Activated T-cell treated with anti-CD3 and anti-CD28 coated beads, Interleukin-2, amount 50 U/mL, for 4 hours (primary cell): ENCODE measurements around the gene ZSWIM3. TPM values are rescaled to one million over a fixed set of nuclear protein-coding genes. Genes with fewer than 3 reads are reported as not detected.
"Not testable (repeated sequence)": the region's sequence is repeated elsewhere in the genome, so short reads cannot be mapped to it uniquely, and the experiment has no call there.

Experiments
- ATAC-seq, 2 donors: fragments of 200-7000 bp; cut with Tn5 transposase; one replicate each; pipeline ENCODE4 v1.10.0; 2021
- DNase-seq: peaks from one replicate; pipeline ENCODE4 v3.0.0-alpha.2; 2020
- H3K27me3 Mint-ChIP-seq: one replicate; pipeline ENCODE4 v1.8.0; 2021; ENCODE audit warnings: low read depth, mixed read lengths
- H3K36me3 Mint-ChIP-seq: one replicate; pipeline ENCODE4 v1.8.0; 2022; ENCODE audit warnings: mixed read lengths; ENCODE audit not compliant: insufficient read depth
- H3K4me1 Mint-ChIP-seq: one replicate; pipeline ENCODE4 v1.8.0; 2021; ENCODE audit warnings: low read depth, mixed read lengths
- H3K4me3 Mint-ChIP-seq: one replicate; pipeline ENCODE4 v1.8.0; 2021; ENCODE audit warnings: mild to moderate bottlenecking, moderate library complexity, mixed read lengths
- H3K9me3 Mint-ChIP-seq: one replicate; pipeline ENCODE4 v1.8.0; 2021; ENCODE audit warnings: mixed read lengths
- total RNA-seq, 3 donors: library from RNA; stranded (reverse); gene quantifications; one replicate each; pipeline ENCODE4 v1.2.1, GENCODE V29; 2021

ZSWIM3 gene
- total RNA-seq, 3 donors from 2014 or later = 3.0 to 3.9 (median 3.3) TPM

GRCh38 chr20:45823949-45824835, 33.2 kb upstream of the ZSWIM3 start:
- peaks cover 10% of the 10 kb centered on the region for H3K4me1 Mint-ChIP-seq
- peak; percentile 83 to 86 for ATAC-seq

GRCh38 chr20:45826381-45827019, 30.9 kb upstream of the ZSWIM3 start:
- Mint-ChIP-seq H3K27me3 (peaks cover 20% of the 10 kb centered on the region), H3K4me1 (peaks cover 10% of the 10 kb centered on the region)
- ATAC-seq = no peak

More at GRCh38 chr20:45823949-45824835, 33.2 kb upstream of the ZSWIM3 start:
- Mint-ChIP-seq H3K27me3 (peaks cover 23% of the 10 kb centered on the region), H3K9me3 (no peaks in the 10 kb centered on the region), H3K4me3 (peak overlapping the region; percentile 67), H3K36me3 (no peaks in the 10 kb centered on the region)
- DNase-seq = peak; percentile 46

GRCh38 chr20:45827030-45827652, 30.3 kb upstream of the ZSWIM3 start, which contains the start of gene TNNC2:
TNNC2 (minus strand) TSS chr20:45827312; CDS start chr20:45827248, 64 bp downstream.
- Mint-ChIP-seq H3K4me1 (peaks cover 10% of the 10 kb centered on the region), H3K27me3 (peaks cover 20% of the 10 kb centered on the region), H3K36me3 (no peaks in the 10 kb centered on the region), H3K9me3 (no peaks in the 10 kb centered on the region), H3K4me3 (no peak within 1 kb of the TSS)
- DNase-seq = no peak
- no peak for ATAC-seq

More at GRCh38 chr20:45826381-45827019, 30.9 kb upstream of the ZSWIM3 start:
- no peaks in the 10 kb centered on the region for H3K36me3 Mint-ChIP-seq
- H3K4me3 Mint-ChIP-seq = no peak overlapping the region
- DNase-seq = no peak
- H3K9me3 Mint-ChIP-seq = no peaks in the 10 kb centered on the region

- Mint-ChIP-seq H3K4me1 (peaks cover 9% of the 10 kb centered on the region), H3K9me3 (no peaks in the 10 kb centered on the region), H3K27me3 (peaks cover 18% of the 10 kb centered on the region), H3K36me3 (no peaks in the 10 kb centered on the region), H3K4me3 (no peak overlapping the region)
- DNase-seq = no peak
- ATAC-seq = no peak
These were observed 29.7 kb upstream of the ZSWIM3 start for GRCh38 chr20:45827712-45828111.

- H3K4me1 Mint-ChIP-seq = peaks cover 15% of the 10 kb centered on the region
- H3K4me3 Mint-ChIP-seq = no peak overlapping the region
- ATAC-seq = no peak
- DNase-seq = no peak
- H3K27me3 Mint-ChIP-seq = peaks cover 13% of the 10 kb centered on the region
- no peaks in the 10 kb centered on the region for H3K36me3 Mint-ChIP-seq
- no peaks in the 10 kb centered on the region for H3K9me3 Mint-ChIP-seq
These were observed 28.8 kb upstream of the ZSWIM3 start for GRCh38 chr20:45828589-45828988.

GRCh38 chr20:45829673-45830106, 27.7 kb upstream of the ZSWIM3 start:
- not testable (repeated sequence) for H3K9me3 Mint-ChIP-seq, H3K4me3 Mint-ChIP-seq, DNase-seq, H3K27me3 Mint-ChIP-seq, H3K4me1 Mint-ChIP-seq, ATAC-seq, H3K36me3 Mint-ChIP-seq

- Mint-ChIP-seq H3K9me3 (no peaks in the 10 kb centered on the region), H3K4me3 (peak overlapping the region; percentile 80), H3K27me3 (no peaks in the 10 kb centered on the region), H3K36me3 (no peaks in the 10 kb centered on the region), H3K4me1 (peaks cover 6% of the 10 kb centered on the region)
- DNase-seq = no peak
- no peak for ATAC-seq
These were observed 24.8 kb upstream of the ZSWIM3 start for GRCh38 chr20:45832619-45833018.

- Mint-ChIP-seq H3K4me3 (peak within 1 kb of the TSS; percentile 80), H3K4me1 (peaks cover 6% of the 10 kb centered on the region), H3K9me3 (no peaks in the 10 kb centered on the region), H3K36me3 (no peaks in the 10 kb centered on the region), H3K27me3 (no peaks in the 10 kb centered on the region)
- no peak for DNase-seq
- ATAC-seq = peak; percentile 70 to 81
These were observed 24.2 kb upstream of the ZSWIM3 start, which contains the start of gene SNX21 for GRCh38 chr20:45833030-45833882. SNX21 (plus strand) TSS chr20:45833799; CDS start chr20:45833920, 121 bp downstream.

- Mint-ChIP-seq H3K9me3 (no peaks in the 10 kb centered on the region), H3K4me3 (peak overlapping the region; percentile 80), H3K36me3 (no peaks in the 10 kb centered on the region), H3K4me1 (peaks cover 6% of the 10 kb centered on the region), H3K27me3 (no peaks in the 10 kb centered on the region)
- peak; percentile 79 to 81 for ATAC-seq
- peak; percentile 48 for DNase-seq
These were observed 23.3 kb upstream of the ZSWIM3 start for GRCh38 chr20:45833883-45834796.

GRCh38 chr20:45834797-45835161, 22.6 kb upstream of the ZSWIM3 start:
- ATAC-seq (no peak), DNase-seq (no peak)
- no peaks in the 10 kb centered on the region for H3K9me3 Mint-ChIP-seq
- H3K4me1 Mint-ChIP-seq = peaks cover 6% of the 10 kb centered on the region
- H3K4me3 Mint-ChIP-seq = peak overlapping the region; percentile 57
- H3K27me3 Mint-ChIP-seq = no peaks in the 10 kb centered on the region
- no peaks in the 10 kb centered on the region for H3K36me3 Mint-ChIP-seq

GRCh38 chr20:45835329-45835765, 22.1 kb upstream of the ZSWIM3 start:
- H3K4me1 Mint-ChIP-seq = peaks cover 6% of the 10 kb centered on the region
- H3K27me3 Mint-ChIP-seq = no peaks in the 10 kb centered on the region
- no peak overlapping the region for H3K4me3 Mint-ChIP-seq
- no peaks in the 10 kb centered on the region for H3K9me3 Mint-ChIP-seq
- no peak for DNase-seq
- no peak for ATAC-seq
- H3K36me3 Mint-ChIP-seq = no peaks in the 10 kb centered on the region

- H3K9me3 Mint-ChIP-seq = no peaks in the 10 kb centered on the region
- no peak overlapping the region for H3K4me3 Mint-ChIP-seq
- no peaks in the 10 kb centered on the region for H3K36me3 Mint-ChIP-seq
- H3K4me1 Mint-ChIP-seq = peaks cover 6% of the 10 kb centered on the region
- DNase-seq (no peak), ATAC-seq (no peak)
- H3K27me3 Mint-ChIP-seq = no peaks in the 10 kb centered on the region
These were observed 21.6 kb upstream of the ZSWIM3 start for GRCh38 chr20:45835825-45836224.

- Mint-ChIP-seq H3K36me3 (no peaks in the 10 kb centered on the region), H3K9me3 (no peaks in the 10 kb centered on the region), H3K4me3 (no peak overlapping the region), H3K4me1 (peaks cover 6% of the 10 kb centered on the region), H3K27me3 (no peaks in the 10 kb centered on the region)
- no peak for DNase-seq
- ATAC-seq = no peak
These were observed 20.6 kb upstream of the ZSWIM3 start for GRCh38 chr20:45836841-45837240.
